Fibroblast of villous mesenchyme (primary cell): Measurements from ENCODE around the gene APOLD1. TPM values are rescaled to one million over a fixed set of nuclear protein-coding genes. Genes with fewer than 3 reads are reported as not detected.

Experiments used
- DNase-seq: peaks from one replicate; pipeline ENCODE4 v3.0.0-alpha.2; 2010; ENCODE audit warnings: low read depth
- H3K4me3 ChIP-seq: 2 replicates; pipeline ENCODE4 v1.5.1; 2011; ENCODE audit warnings: low read depth, mild to moderate bottlenecking, low read length
- CTCF ChIP-seq: IDR thresholded peaks from 2 replicates; pipeline ENCODE4 v1.5.1; 2012; ENCODE audit warnings: low read depth, mild to moderate bottlenecking, low read length; ENCODE audit not compliant: insufficient read depth
- total RNA-seq: library from RNA; depleted of rRNA; stranded (reverse); fragments of >200 nt; gene quantifications from 2 replicates; pipeline ENCODE4 v1.2.3, GENCODE V29; 2012

The APOLD1 gene
- total RNA-seq, 1 donor = 14.7 TPM

- no peak overlapping the region for H3K4me3 ChIP-seq
- TF ChIP-seq CTCF = no peak
- DNase-seq = peak; percentile 45
Measured at GRCh38 chr12:12791756-12792369, 6.4 kb downstream of the APOLD1 start.

GRCh38 chr12:12792421-12792820 lies 7.0 kb downstream of the APOLD1 start:
- no peak for DNase-seq
- H3K4me3 ChIP-seq = no peak overlapping the region
- no peak for TF ChIP-seq CTCF

- no peak overlapping the region for H3K4me3 ChIP-seq
- no peak for DNase-seq
- no peak for TF ChIP-seq CTCF
Measured at GRCh38 chr12:12794686-12795085, 9.2 kb downstream of the APOLD1 start.

GRCh38 chr12:12796171-12796570 lies 10.7 kb downstream of the APOLD1 start:
- no peak for DNase-seq
- no peak for TF ChIP-seq CTCF
- H3K4me3 ChIP-seq = no peak overlapping the region

GRCh38 chr12:12796928-12797793 lies 11.7 kb downstream of the APOLD1 start:
- no peak for DNase-seq
- no peak overlapping the region for H3K4me3 ChIP-seq
- TF ChIP-seq CTCF = no peak

GRCh38 chr12:12797794-12798152 lies 12.3 kb downstream of the APOLD1 start:
- no peak for TF ChIP-seq CTCF
- no peak for DNase-seq
- H3K4me3 ChIP-seq = no peak overlapping the region

GRCh38 chr12:12798480-12798879 lies 13.0 kb downstream of the APOLD1 start:
- H3K4me3 ChIP-seq = no peak overlapping the region
- no peak for TF ChIP-seq CTCF
- DNase-seq = no peak
